Motor neuron (in vitro differentiated cells): ENCODE data around the gene AFAP1L2. TPM values are rescaled to one million over a fixed set of nuclear protein-coding genes. Genes with fewer than 3 reads are reported as not detected.

Experiments used
- ATAC-seq, 8 experiments: fragments of 200-7000 bp; cut with Tn5 transposase; replicated peaks in 6 of 8; 2 replicates each; pipeline ENCODE4 v1.8.0; 2021; ENCODE audit warnings: mild to moderate bottlenecking in 8 of 8, moderate library complexity in 8 of 8
- H3K27ac ChIP-seq, 2 donors: fragments of 250-450 bp; sonication (Bioruptor Pico); 2 replicates each; pipeline ENCODE4 v1.9.0; 2021; ENCODE audit warnings: antibody characterized with exemption in 2 of 2, mild to moderate bottlenecking in 2 of 2, moderate library complexity in 1 of 2
- H3K4me1 ChIP-seq, 2 donors: fragments of 250-450 bp; sonication (Bioruptor Pico); replicated peaks in 1 of 2; 2 replicates each; pipeline ENCODE4 v1.6.1; 2021; ENCODE audit warnings: antibody characterized with exemption in 2 of 2, mild to moderate bottlenecking in 2 of 2, moderate library complexity in 1 of 2
- H3K4me3 ChIP-seq, 5 donors: fragments of 250-450 bp; sonication (Bioruptor Pico); 2 replicates each; pipeline ENCODE4 v1.9.0; 2021; ENCODE audit warnings: antibody characterized with exemption in 5 of 5, mild to moderate bottlenecking in 5 of 5, moderate library complexity in 4 of 5
- WGBS, 10 experiments: fragments of 450-650 bp; shearing (Covaris generic); methylation state at CpG; one replicate each; pipeline ENCODE4 v1.0.0; 2022; 5-methylcytosine and 5-hydroxymethylcytosine counted together
- in situ Hi-C, 9 experiments: fragments of 400-800 bp; cut with MboI; loops; one replicate each; pipeline ENCODE4 v1.15.0; 2021; ENCODE audit warnings: low sequenced_read_pairs in 9 of 9, low pct_unique_long_range_greater_than_20kb in 2 of 9; ENCODE audit not compliant: unreplicated experiment in 9 of 9
- total RNA-seq, 8 experiments: library from RNA; unstranded; fragments of 300-600 nt; gene quantifications; 2 replicates each; pipeline versions ENCODE4 v1.2.3 to v1.2.4, GENCODE V29; 2022

The AFAP1L2 gene
- total RNA-seq, 8 experiments from 2014 or later, result 3.6 to 111 (median 16.4) TPM

GRCh38 chr10:114293075-114293474 lies 111.2 kb downstream of the AFAP1L2 start:
- Histone ChIP-seq H3K4me1 (no peaks in the 10 kb centered on the region), H3K4me3 (no peak overlapping the region), H3K27ac (no peak overlapping the region)
- in situ Hi-C loops, result no loop called here
- peak in 2 of 8 experiments; percentile 52 to 57 for ATAC-seq
- 44 to 96% (median 84%) methylated on average over 2 to 5 of the region's 5 CpGs for WGBS, 10 experiments

DNA sequence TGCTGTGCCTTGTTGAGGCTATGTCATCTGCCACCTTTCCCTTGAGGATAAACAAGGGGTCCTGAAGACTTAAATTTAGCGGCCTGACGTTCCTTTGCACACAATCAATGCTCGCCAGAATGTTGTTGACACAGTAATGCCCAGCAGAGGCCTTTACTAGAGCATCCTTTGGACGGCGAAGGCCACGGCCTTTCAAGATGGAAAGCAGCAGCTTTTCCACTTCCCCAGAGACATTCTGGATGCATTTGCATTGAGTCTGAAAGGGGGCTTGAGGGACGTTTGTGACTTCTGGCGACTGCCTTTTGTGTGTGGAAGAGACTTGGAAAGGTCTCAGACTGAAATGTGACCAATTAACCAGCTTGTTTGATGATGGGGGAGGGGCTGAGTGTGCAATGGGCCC lies 112.8 kb downstream of the AFAP1L2 start:
- no peak for ATAC-seq
- WGBS, 10 experiments, result 0 to 100% (median 61%) methylated on average over 1 to 8 of the region's 8 CpGs; no CpG with 5 or more reads in 5 of the 10 experiments
- Histone ChIP-seq H3K4me1 (no peaks in the 10 kb centered on the region), H3K27ac (no peak overlapping the region), H3K4me3 (no peak overlapping the region)
- in situ Hi-C loops, result no loop called here

- no peaks in the 10 kb centered on the region for H3K4me1 ChIP-seq
- in situ Hi-C loops, result no loop called here
- ATAC-seq, result no peak
- H3K4me3 ChIP-seq, result no peak overlapping the region
- 7 to 100% (median 70%) methylated on average over 1 to 3 of the region's 7 CpGs; no CpG with 5 or more reads in 3 of the 10 experiments for WGBS, 10 experiments
- H3K27ac ChIP-seq, result no peak overlapping the region
Observed at GRCh38 chr10:114291076-114291475, 113.2 kb downstream of the AFAP1L2 start.

DNA sequence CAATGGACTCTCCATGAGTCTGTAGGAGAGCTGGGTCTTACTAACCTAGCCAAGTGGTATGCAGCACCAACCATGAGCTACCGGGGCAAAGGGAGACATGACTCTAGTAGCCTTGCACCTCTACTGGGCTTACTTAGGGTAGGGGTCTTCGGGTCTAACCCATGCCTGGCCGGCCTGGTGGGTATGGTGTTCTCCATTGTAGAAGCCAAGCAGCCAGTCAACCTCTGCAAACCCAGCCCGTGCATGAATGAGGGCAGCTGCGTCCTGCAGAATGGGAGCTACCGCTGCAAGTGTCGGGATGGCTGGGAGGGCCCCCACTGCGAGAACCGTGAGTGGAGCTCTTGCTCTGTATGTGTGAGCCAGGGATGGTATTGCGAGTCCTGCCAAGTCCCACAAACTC lies 114.3 kb downstream of the AFAP1L2 start:
- ATAC-seq, result no peak
- 80 to 100% (median 95%) methylated on average over 1 to 9 of the region's 10 CpGs; no CpG with 5 or more reads in 5 of the 10 experiments for WGBS, 10 experiments
- no peak overlapping the region for H3K27ac ChIP-seq
- in situ Hi-C loops, result no loop called here
- no peaks in the 10 kb centered on the region for H3K4me1 ChIP-seq
- H3K4me3 ChIP-seq, result no peak overlapping the region

- H3K27ac ChIP-seq, result no peak overlapping the region
- ATAC-seq, result no peak
- 86 to 90% (median 88%) methylated on average over 3 to 10 of the region's 16 CpGs; no CpG with 5 or more reads in 7 of the 10 experiments for WGBS, 10 experiments
- H3K4me3 ChIP-seq, result no peak overlapping the region
- H3K4me1 ChIP-seq, result no peaks in the 10 kb centered on the region
- in situ Hi-C loops, result no loop called here
Observed at GRCh38 chr10:114289096-114289436, 115.2 kb downstream of the AFAP1L2 start.

DNA sequence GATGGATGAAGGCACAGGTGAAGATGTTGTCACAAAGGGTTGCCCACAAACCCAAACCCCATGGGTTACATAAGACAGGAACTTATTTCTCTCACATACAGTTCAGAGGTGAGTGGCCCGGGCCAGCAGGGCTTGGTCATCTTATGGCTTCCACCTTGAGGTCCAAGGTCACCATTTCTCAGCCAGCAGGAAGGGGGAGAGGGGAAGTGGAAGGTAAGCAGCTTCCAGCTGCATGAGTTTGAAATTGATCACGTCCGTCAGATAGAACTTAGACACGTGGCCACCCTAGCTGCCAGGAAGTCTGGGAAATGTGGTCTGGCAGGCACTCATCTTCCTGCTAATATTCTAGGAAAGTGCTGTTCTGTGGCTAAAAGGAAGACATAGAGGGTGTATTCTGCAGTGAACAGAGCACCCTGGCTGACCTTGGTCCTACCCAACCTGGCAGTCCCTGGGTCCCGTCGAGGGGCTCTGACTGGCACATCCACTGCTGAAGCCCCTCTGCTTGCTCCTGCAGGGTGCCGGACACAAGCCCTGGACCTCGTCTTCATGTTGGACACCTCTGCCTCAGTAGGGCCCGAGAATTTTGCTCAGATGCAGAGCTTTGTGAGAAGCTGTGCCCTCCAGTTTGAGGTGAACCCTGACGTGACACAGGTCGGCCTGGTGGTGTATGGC lies 115.7 kb downstream of the AFAP1L2 start:
- H3K4me3 ChIP-seq, result no peak overlapping the region
- H3K4me1 ChIP-seq, result no peaks in the 10 kb centered on the region
- H3K27ac ChIP-seq, result no peak overlapping the region
- WGBS, 10 experiments, result 0 to 93% (median 74%) methylated on average over 1 to 6 of the region's 11 CpGs; no CpG with 5 or more reads in 2 of the 10 experiments
- in situ Hi-C loops, result no loop called here
- ATAC-seq, result no peak

DNA sequence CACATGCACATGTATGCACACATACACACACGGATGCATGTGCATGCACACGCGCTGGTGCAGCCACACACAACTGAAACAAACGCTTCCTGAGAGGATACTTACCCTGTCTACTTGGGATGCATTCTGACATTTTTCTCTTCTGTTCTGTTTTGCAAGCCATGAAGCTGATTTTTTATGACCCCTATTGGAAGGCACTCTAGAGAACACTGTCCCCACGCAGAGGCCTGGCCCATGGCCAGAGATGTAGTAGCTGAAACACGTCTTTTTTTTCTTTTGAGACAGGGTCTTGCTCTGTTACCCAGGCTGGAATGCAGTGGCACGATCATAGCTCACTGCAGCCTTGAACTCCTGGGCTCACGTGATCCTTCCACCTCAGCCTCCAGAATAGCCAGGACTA lies 117.4 kb downstream of the AFAP1L2 start:
- ATAC-seq, result no peak
- no peaks in the 10 kb centered on the region for H3K4me1 ChIP-seq
- no peak overlapping the region for H3K27ac ChIP-seq
- H3K4me3 ChIP-seq, result no peak overlapping the region
- in situ Hi-C loops, result no loop called here
- 13 to 92% (median 86%) methylated on average over 1 to 5 of the region's 8 CpGs; no CpG with 5 or more reads in 3 of the 10 experiments for WGBS, 10 experiments

GRCh38 chr10:114285961-114286441 lies 118.3 kb downstream of the AFAP1L2 start:
- WGBS, 10 experiments, result 17 to 100% (median 89%) methylated on average over 1 to 10 of the region's 31 CpGs; no CpG with 5 or more reads in 5 of the 10 experiments
- Histone ChIP-seq H3K4me3 (no peak overlapping the region), H3K4me1 (no peaks in the 10 kb centered on the region), H3K27ac (no peak overlapping the region)
- no peak for ATAC-seq
- in situ Hi-C loops, result no loop called here

- in situ Hi-C loops, result no loop called here
- no peak overlapping the region for H3K27ac ChIP-seq
- H3K4me1 ChIP-seq, result no peaks in the 10 kb centered on the region
- 40 to 100% (median 81%) methylated on average over 1 to 5 of the region's 13 CpGs; no CpG with 5 or more reads in 4 of the 10 experiments for WGBS, 10 experiments
- H3K4me3 ChIP-seq, result no peak overlapping the region
- peak in 3 of 8 experiments; percentile 9 to 31 (median 23) for ATAC-seq
Observed at GRCh38 chr10:114284346-114285071, 119.8 kb downstream of the AFAP1L2 start.

DNA sequence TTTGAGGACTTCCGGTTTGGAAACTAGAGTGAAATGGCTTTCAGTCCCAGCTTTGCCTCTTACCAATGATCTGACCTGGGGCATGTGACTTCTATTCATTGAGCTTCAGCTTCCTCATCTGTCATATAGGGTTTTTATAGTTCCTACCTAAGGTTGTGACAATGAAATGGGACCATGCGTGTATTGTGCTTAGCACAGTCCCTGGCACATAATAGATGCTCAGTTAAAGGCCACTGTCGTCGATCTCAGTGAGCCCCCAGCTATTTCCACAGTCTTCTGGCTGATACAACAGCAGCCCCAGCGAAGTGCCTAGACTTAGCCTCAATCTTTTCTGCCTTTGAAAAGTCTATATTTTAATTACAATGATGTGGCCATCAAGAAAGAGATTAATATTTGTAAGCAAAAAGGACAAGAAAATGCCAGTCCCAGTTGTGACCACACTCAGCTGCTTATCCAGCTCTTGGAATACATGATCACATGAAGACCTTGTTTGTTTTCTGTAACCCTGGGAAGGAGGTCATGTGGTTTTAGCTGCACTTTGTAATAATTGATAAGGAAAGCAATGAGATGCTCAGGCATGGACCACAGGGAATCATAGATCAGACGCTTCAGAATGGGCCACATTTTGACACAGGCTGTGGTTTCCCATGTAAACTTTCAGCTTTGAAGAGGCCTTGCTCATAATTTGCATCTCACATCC lies 120.6 kb downstream of the AFAP1L2 start:
- ATAC-seq, result no peak
- WGBS, 10 experiments, result 33 to 89% (median 83%) methylated on average over 1 to 6 of the region's 6 CpGs; no CpG with 5 or more reads in 3 of the 10 experiments
- Histone ChIP-seq H3K4me3 (no peak overlapping the region), H3K4me1 (no peaks in the 10 kb centered on the region), H3K27ac (no peak overlapping the region)
- in situ Hi-C loops, result no loop called here

- in situ Hi-C loops, result no loop called here
- no peak for ATAC-seq
- 71 to 100% (median 85%) methylated on average over 1 to 7 of the region's 10 CpGs; no CpG with 5 or more reads in 4 of the 10 experiments for WGBS, 10 experiments
- Histone ChIP-seq H3K4me1 (no peaks in the 10 kb centered on the region), H3K4me3 (no peak overlapping the region), H3K27ac (no peak overlapping the region)
Observed at GRCh38 chr10:114283091-114283490, 121.2 kb downstream of the AFAP1L2 start.

- no peak overlapping the region for H3K27ac ChIP-seq
- H3K4me3 ChIP-seq, result no peak overlapping the region
- no peaks in the 10 kb centered on the region for H3K4me1 ChIP-seq
- 63 to 67% methylated on average over 1 of the region's 2 CpGs; no CpG with 5 or more reads in 8 of the 10 experiments for WGBS, 10 experiments
- ATAC-seq, result no peak
- in situ Hi-C loops, result no loop called here
Observed at GRCh38 chr10:114282526-114282925, 121.8 kb downstream of the AFAP1L2 start.

- Histone ChIP-seq H3K4me3 (no peak overlapping the region), H3K27ac (no peak overlapping the region), H3K4me1 (no peaks in the 10 kb centered on the region)
- in situ Hi-C loops, result no loop called here
- ATAC-seq, result no peak
- WGBS, 10 experiments, result 60 to 100% (median 80%) methylated on average over 1 of the region's 5 CpGs; no CpG with 5 or more reads in 7 of the 10 experiments
Observed at GRCh38 chr10:114281461-114281860, 122.8 kb downstream of the AFAP1L2 start.
